AG04449 (cell line): Measurements from ENCODE around the gene THADA.

Experiments
- CTCF ChIA-PET: fragments of 350-600 bp; formaldehyde crosslinking; extraction: SDS; loops from one replicate; lab custom pipeline; 2021; ENCODE audit warnings: antibody characterized with exemption; lab: Yijun Ruan, JAX
- POLR2A ChIA-PET: fragments of 400-600, 350-600 bp; formaldehyde crosslinking; extraction: SDS; loops from one replicate; lab custom pipeline; 2020; ENCODE audit warnings: antibody characterized with exemption, inconsistent platforms; lab: Yijun Ruan, JAX
- DNase-seq: peaks from one replicate; pipeline ENCODE4 v3.0.0-alpha.2; 2010; ENCODE audit warnings: low read depth, low spot score
- H3K4me3 ChIP-seq: 2 replicates; pipeline ENCODE4 v1.5.1; 2011; ENCODE audit warnings: low read depth, mild to moderate bottlenecking, control low read depth, low read length
- CTCF ChIP-seq: IDR thresholded peaks from one replicate; pipeline ENCODE4 v1.5.1; 2011; ENCODE audit warnings: mild to moderate bottlenecking, moderate library complexity, low read length, control low read depth, inconsistent platforms; ENCODE audit not compliant: insufficient read depth; ENCODE audit errors: missing control alignments

The THADA gene

DNA sequence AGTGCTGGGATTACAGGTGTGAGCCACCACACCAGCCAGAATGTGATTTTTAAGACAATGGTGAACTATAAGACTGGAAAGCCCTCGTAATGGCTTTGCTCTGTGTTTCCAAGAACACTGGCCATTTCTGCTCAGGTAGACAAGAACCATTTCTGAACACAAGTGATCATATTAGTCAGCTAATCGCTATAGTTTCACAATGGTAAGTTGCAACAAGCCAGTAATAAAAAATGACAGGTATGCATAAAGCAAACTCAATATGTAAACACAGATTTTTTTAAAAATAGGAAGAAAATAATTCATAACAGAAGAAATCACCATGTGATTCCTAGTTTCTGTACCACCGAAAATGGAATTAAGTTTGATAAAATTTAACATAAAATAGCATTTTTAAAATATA is 166.5 kb downstream of the THADA start:
- no peak overlapping the region for H3K4me3 ChIP-seq
- DNase-seq = no peak
- TF ChIP-seq CTCF = no peak
- ChIA-PET CTCF (interaction anchor here (1.3 kb wide), 1 partner anchor 21 kb away, joined by 3 read pairs; no protein-coding TSS in a partner anchor), POLR2A (no interaction called here)

GRCh38 chr2:43427032-43427424 is 168.8 kb downstream of the THADA start:
- H3K4me3 ChIP-seq = no peak overlapping the region
- CTCF ChIA-PET = interaction anchor here (0.8 to 1.2 kb wide), 2 partner anchors 10 to 599 kb away, joined by 3 to 4 read pairs; no protein-coding TSS in a partner anchor
- no peak for DNase-seq
- POLR2A ChIA-PET = interaction anchor here (0.5 to 1.2 kb wide), 2 partner anchors 158 to 387 kb away, joined by 3 read pairs; no protein-coding TSS in a partner anchor
- no peak for TF ChIP-seq CTCF

- ChIA-PET POLR2A (interaction anchor here (0.5 to 1.2 kb wide), 2 partner anchors 157 to 386 kb away, joined by 3 read pairs; no protein-coding TSS in a partner anchor), CTCF (interaction anchor here (0.6 to 1.2 kb wide), 3 partner anchors 10 to 598 kb away, joined by 3 to 4 read pairs (median 3); no protein-coding TSS in a partner anchor)
- H3K4me3 ChIP-seq = no peak overlapping the region
- peak; percentile 97 for DNase-seq
- no peak for TF ChIP-seq CTCF
These were observed 169.4 kb downstream of the THADA start for GRCh38 chr2:43426305-43427031.

GRCh38 chr2:43425659-43426058 is 170.2 kb downstream of the THADA start:
- no peak for DNase-seq
- no peak for TF ChIP-seq CTCF
- CTCF ChIA-PET = interaction anchor here (1.0 kb wide), 1 partner anchor 59 kb away, joined by 4 read pairs; no protein-coding TSS in a partner anchor
- no peak overlapping the region for H3K4me3 ChIP-seq
- POLR2A ChIA-PET = no interaction called here

GRCh38 chr2:43424262-43425207 is 171.3 kb downstream of the THADA start:
- no peak for TF ChIP-seq CTCF
- CTCF ChIA-PET = interaction anchor here (1.0 to 1.1 kb wide), 2 partner anchors 10 to 60 kb away, joined by 3 to 4 read pairs; no protein-coding TSS in a partner anchor
- no peak for DNase-seq
- no peak overlapping the region for H3K4me3 ChIP-seq
- POLR2A ChIA-PET = no interaction called here
